GM12878 (cell line): ENCODE data around the gene KLHL26. TPM values are rescaled to one million over a fixed set of nuclear protein-coding genes. Genes with fewer than 3 reads are reported as not detected.

Source experiments
- ATAC-seq: fragments of 200-7000 bp; cut with Tn5 transposase; 3 replicates; pipeline ENCODE4 v1.9.1; 2020; ENCODE audit warnings: mild to moderate bottlenecking, moderate library complexity
- Bru-seq: library from RNA; stranded (reverse); fragments of 400-500 nt; gene quantifications from one replicate; lab custom pipeline; 2021; lab: Mats Ljungman, UMichigan
- BruChase-seq, 2 experiments: library from RNA; stranded (reverse); fragments of 400-500 nt; gene quantifications; one replicate each; lab custom pipeline; 2021; lab: Mats Ljungman, UMichigan
- BruUV-seq: library from RNA; stranded (reverse); fragments of 400-500 nt; replicated peaks from 2 replicates; lab custom pipeline; 2021; lab: Mats Ljungman, UMichigan
- CTCF ChIA-PET: fragments of 300-600 bp; sonication (Branson Sonifier 250); formaldehyde crosslinking; extraction: SDS; loops from one replicate; lab custom pipeline; 2021; ENCODE audit warnings: inconsistent platforms; lab: Yijun Ruan, JAX
- POLR2A ChIA-PET: fragments of 350-600 bp; formaldehyde crosslinking; extraction: SDS; loops from one replicate; lab custom pipeline; 2021; ENCODE audit warnings: inconsistent platforms; lab: Charles Lee
- RAD21 ChIA-PET: fragments of 300-600 bp; sonication (Branson Sonifier 250); formaldehyde crosslinking; loops from one replicate; lab custom pipeline; 2023; ENCODE audit warnings: antibody characterized with exemption; ENCODE audit not compliant: unreplicated experiment; lab: Charles Lee
- SMC1A ChIA-PET: fragments of 300-600 bp; sonication (Branson Sonifier 250); formaldehyde crosslinking; loops from one replicate; lab custom pipeline; 2023; ENCODE audit not compliant: unreplicated experiment, uncharacterized antibody; lab: Charles Lee
- DNase-seq: peaks from one replicate; pipeline ENCODE4 v3.0.0-alpha.2; 2011; ENCODE audit warnings: low read depth, low spot score
- FAIRE-seq: peaks from 3 replicates; lab custom pipeline; 2011; peaks lifted over from hg19 to GRCh38; lab: Jason Lieb, UNC
- H2AFZ ChIP-seq: 2 replicates; pipeline ENCODE4 v1.6.0; 2011; ENCODE audit warnings: low read depth, low read length, control low read depth; ENCODE audit not compliant: control insufficient read depth
- H3K27ac ChIP-seq: 2 replicates; pipeline ENCODE4 v1.5.1; 2011; ENCODE audit warnings: control low read depth; ENCODE audit not compliant: control insufficient read depth, insufficient read depth
- H3K27me3 ChIP-seq, 2 experiments: replicated peaks in 1 of 2; 2 replicates each; pipeline versions ENCODE4 v1.6.0 to v1.6.1; 2011; ENCODE audit warnings: low read length in 1 of 2; ENCODE audit not compliant: control insufficient read depth in 2 of 2, insufficient read depth in 2 of 2
- H3K36me3 ChIP-seq, 2 experiments: 2 replicates each; pipeline ENCODE4 v1.5.1; 2011; ENCODE audit warnings: low read length in 1 of 2; ENCODE audit not compliant: control insufficient read depth in 2 of 2, insufficient read depth in 2 of 2
- H3K4me1 ChIP-seq: 2 replicates; pipeline ENCODE4 v1.6.1; 2011; ENCODE audit warnings: mild to moderate bottlenecking, low read length, moderate library complexity, mixed read lengths; ENCODE audit not compliant: control insufficient read depth, insufficient read depth
- H3K4me2 ChIP-seq: 2 replicates; pipeline ENCODE4 v1.6.0; 2011; ENCODE audit warnings: control low read depth; ENCODE audit not compliant: control insufficient read depth, insufficient read depth
- H3K4me3 ChIP-seq: fragments of 200-600 bp; sonication (generic); 2 replicates; pipeline ENCODE4 v1.5.1; 2016
- H3K79me2 ChIP-seq: 2 replicates; pipeline ENCODE4 v1.6.0; 2011; ENCODE audit warnings: low read length; ENCODE audit not compliant: control insufficient read depth, insufficient read depth
- H3K9ac ChIP-seq: 2 replicates; pipeline ENCODE4 v1.8.0; 2011; ENCODE audit warnings: low read length, control low read depth, mixed read lengths; ENCODE audit not compliant: control insufficient read depth, insufficient read depth
- H3K9me3 ChIP-seq: replicated peaks from 3 replicates; pipeline ENCODE4 v1.5.1; 2011; ENCODE audit warnings: mild to moderate bottlenecking, low read length; ENCODE audit not compliant: control insufficient read depth, insufficient read depth
- H4K20me1 ChIP-seq: 2 replicates; pipeline ENCODE4 v1.6.0; 2011; ENCODE audit not compliant: control insufficient read depth, insufficient read depth
- CTCF ChIP-seq, 3 experiments: IDR thresholded peaks in 2 of 3; conservative IDR thresholded peaks in 1 of 3; 2 replicates each; pipeline ENCODE4 v1.5.1; 2011; ENCODE audit warnings: low read depth in 3 of 3, low read length in 3 of 3, mild to moderate bottlenecking in 3 of 3, control low read depth in 2 of 3, moderate library complexity in 2 of 3, inconsistent platforms in 1 of 3, mixed read lengths in 1 of 3; ENCODE audit not compliant: control insufficient read depth in 2 of 3, insufficient read depth in 1 of 3; ENCODE audit errors: extremely low read depth in 1 of 3
- FOS ChIP-seq: IDR thresholded peaks from 3 replicates; pipeline ENCODE4 v1.6.1; 2011; ENCODE audit warnings: borderline replicate concordance; ENCODE audit not compliant: insufficient read length; ENCODE audit errors: extremely low read depth
- FOXM1 ChIP-seq: IDR thresholded peaks from 2 replicates; pipeline ENCODE4 v1.6.1; 2012; ENCODE audit warnings: low read depth, mild to moderate bottlenecking, inconsistent platforms, low read length, moderate library complexity
- IKZF1 ChIP-seq: fragments of 450-650 bp; conservative IDR thresholded peaks from 2 replicates; pipeline ENCODE4 v1.6.1; 2017; ENCODE audit warnings: antibody characterized with exemption, mild to moderate bottlenecking
- KDM1A ChIP-seq: fragments of 200-600 bp; sonication (generic); IDR thresholded peaks from 2 replicates; pipeline ENCODE4 v1.6.1; 2016; ENCODE audit warnings: borderline replicate concordance
- KLF5 ChIP-seq: fragments of 450-650 bp; IDR thresholded peaks from 2 replicates; pipeline ENCODE4 v1.6.1; 2014; ENCODE audit warnings: mild to moderate bottlenecking; ENCODE audit not compliant: partially characterized antibody
- MEF2A ChIP-seq: IDR thresholded peaks from 2 replicates; pipeline ENCODE4 v1.6.1; 2011; ENCODE audit warnings: low read depth, mild to moderate bottlenecking, low read length, moderate library complexity; ENCODE audit not compliant: insufficient read depth
- NFXL1 ChIP-seq: fragments of 450-650 bp; IDR thresholded peaks from 2 replicates; pipeline ENCODE4 v1.6.1; 2017; ENCODE audit warnings: antibody characterized with exemption, mild to moderate bottlenecking, borderline replicate concordance
- NFYB ChIP-seq: IDR thresholded peaks from 2 replicates; pipeline ENCODE4 v1.6.1; 2011; ENCODE audit warnings: low read depth, mild to moderate bottlenecking, low read length, improper control_type of control experiment, moderate library complexity; ENCODE audit not compliant: insufficient read depth
- POLR2AphosphoS2 ChIP-seq: IDR thresholded peaks from 2 replicates; pipeline ENCODE4 v1.6.1; 2011; ENCODE audit warnings: low read depth, mild to moderate bottlenecking, low read length, improper control_type of control experiment, moderate library complexity
- POLR2AphosphoS5 ChIP-seq: IDR thresholded peaks from 2 replicates; pipeline ENCODE4 v1.6.1; 2011; ENCODE audit warnings: mild to moderate bottlenecking, low read length, inconsistent platforms
- RAD51 ChIP-seq: fragments of 450-650 bp; IDR thresholded peaks from 2 replicates; pipeline ENCODE4 v1.6.1; 2016; ENCODE audit warnings: moderate library complexity, mild to moderate bottlenecking, inconsistent platforms
- SMAD5 ChIP-seq: IDR thresholded peaks from 2 replicates; pipeline ENCODE4 v1.6.1; 2016; ENCODE audit warnings: antibody characterized with exemption, low read depth
- SRF ChIP-seq, 2 experiments: IDR thresholded peaks; 2 replicates each; pipeline ENCODE4 v1.6.1; 2011; ENCODE audit warnings: low read depth in 2 of 2, low read length in 2 of 2, mild to moderate bottlenecking in 1 of 2, moderate library complexity in 1 of 2
- YY1 ChIP-seq: IDR thresholded peaks from 2 replicates; pipeline ENCODE4 v1.6.1; 2011; ENCODE audit warnings: low read depth, mild to moderate bottlenecking, low read length
- WGBS: methylation state at CpG from one replicate; pipeline ENCODE4 v1.1.6; 2016; ENCODE audit warnings: low lambda C conversion rate; ENCODE audit not compliant: insufficient replicate concordance, insufficient coverage; ENCODE audit errors: missing lambda C conversion rate; 5-methylcytosine and 5-hydroxymethylcytosine counted together
- in situ Hi-C: fragments of 300-500 bp; cut with MboI; formaldehyde crosslinking; loops from 9 replicates; pipeline ENCODE4 v1.14.3; 2018; ENCODE audit warnings: mixed read lengths
- intact Hi-C: fragments of 100-400 bp; cut with micrococcal nuclease; formaldehyde crosslinking; loops from one replicate; pipeline ENCODE4 v1.14.2; 2022; ENCODE audit not compliant: unreplicated experiment
- long read RNA-seq, 2 experiments: library from polyadenylated mRNA; unstranded; transcript quantifications; one replicate each; pipeline ENCODE4 v2.0.0, GENCODE V29; 2019 to 2020
- polyA minus RNA-seq, 3 experiments: library from RNA; depleted of rRNA, polyadenylated mRNA; stranded (reverse); fragments of >200 nt; gene quantifications; 2 replicates each; pipeline ENCODE4 v1.2.3, GENCODE V29; 2011
- polyA plus RNA-seq, 11 experiments: library from polyadenylated mRNA; depleted of rRNA in 4 of 11; unstranded in 6 of 11; stranded (reverse) in 5 of 11; fragments of >200 nt; fragmentation: Nextera tagmentation in 4 of 11; fragmentation: Illumina TruSeq in 1 of 11; extraction: Ambion mirVana in 4 of 11; extraction: Trizol in 1 of 11; gene quantifications; 1 replicate in 1 of 11; 2 replicates in 10 of 11; pipeline versions ENCODE4 v1.2.1 to v1.2.3, GENCODE V29; 2011 to 2016; ENCODE audit warnings: inconsistent platforms in 2 of 11, missing spikeins in 2 of 11, low read depth in 1 of 11
- total RNA-seq, 4 experiments: library from RNA; depleted of rRNA in 3 of 4; stranded (reverse); fragments of >200 nt in 3 of 4; fragmentation: Illumina TruSeq in 1 of 4; extraction: Trizol in 1 of 4; gene quantifications; 2 replicates each; pipeline versions ENCODE4 v1.2.1 to v1.2.3, GENCODE V29; 2013 to 2021
- TF ChIP-seq, protein P1 (sequence below): fragments of 450-650 bp; IDR thresholded peaks from 2 replicates; pipeline ENCODE4 v1.6.1; 2016; ENCODE audit warnings: mild to moderate bottlenecking

KLHL26 gene
- total RNA-seq (2013; cell fraction: nucleolus; rRNA removed), result 5.7 and 6.7 TPM in 2 replicates
- total RNA-seq (2014; rRNA removed), result 3.6 and 5.6 TPM in 2 replicates
- total RNA-seq (2014; rRNA removed; fragmentation: Illumina TruSeq; extraction: Trizol), result 0.98 and 1.5 TPM in 2 replicates
- 12.9 and 14.6 TPM in 2 replicates for total RNA-seq (2021)
- 1.0 TPM for polyA plus RNA-seq (2011; ENCODE audit: low read depth)
- 1.0 and 1.2 TPM in 2 replicates for polyA plus RNA-seq (2011; rRNA removed)
- 1.9 and 2.0 TPM in 2 replicates for polyA plus RNA-seq (2011; cell fraction: cytosol; rRNA removed)
- polyA plus RNA-seq (2011; cell fraction: nucleus; rRNA removed), result 5.8 and 8.9 TPM in 2 replicates
- polyA plus RNA-seq (2012), result 3.5 and 4.5 TPM in 2 replicates
- polyA plus RNA-seq (2014; fragmentation: Illumina TruSeq; extraction: Trizol), result 0.74 and 1.9 TPM in 2 replicates
- polyA plus RNA-seq (2014; fragmentation: Nextera tagmentation; extraction: Ambion mirVana), result under 1 TPM; 0.18 to 0.35 TPM
- polyA plus RNA-seq (2014; rRNA removed), result 3.9 and 5.1 TPM in 2 replicates
- 1 to 10 TPM; 8.0 to 8.1 TPM for polyA plus RNA-seq (2016; fragmentation: Nextera tagmentation; extraction: Ambion mirVana)
- 4.6 and 5.2 TPM in 2 replicates for polyA minus RNA-seq (2011; rRNA and poly(A)+ RNA removed)
- polyA minus RNA-seq (2011; cell fraction: cytosol; rRNA and poly(A)+ RNA removed), result 2.5 and 5.2 TPM in 2 replicates
- 1.6 and 3.1 TPM in 2 replicates for polyA minus RNA-seq (2011; cell fraction: nucleus; rRNA and poly(A)+ RNA removed)
- percentile 59 among the genes with signal in this experiment for Bru-seq, nascent RNA
- percentile 54 among the genes with signal in this experiment for BruChase-seq, experiment 1, labeled RNA remaining after a 6-hour chase
- percentile 58 among the genes with signal in this experiment for BruChase-seq, experiment 2, labeled RNA remaining after a 2-hour chase
- long read RNA-seq, experiment 1, full-length matches to known transcripts, result 7 of 10 reads
- long read RNA-seq, experiment 1, partial matches to known transcripts, result 0 of 10 reads
- long read RNA-seq, experiment 1, other reads (novel, unspliced or antisense), result 3 of 10 reads
- long read RNA-seq, experiment 2, partial matches to known transcripts, result 0 of 1 reads
- long read RNA-seq, experiment 2, other reads (novel, unspliced or antisense), result 1 of 1 reads

GRCh38 chr19:18636969-18637629 lies at the start of gene KLHL26:
Gene KLHL26 (plus strand): TSS chr19:18637028. CDS start chr19:18637055, 27 bp downstream.
- H3K4me2 ChIP-seq, result peak within 1 kb of the TSS; percentile 94
- H4K20me1 ChIP-seq, result no peaks in the 10 kb centered on the region
- SMC1A ChIA-PET, result no interaction called here
- DNase-seq, result no peak
- POLR2A ChIA-PET, result no interaction called here
- CTCF ChIA-PET, result no interaction called here
- no peaks in the 10 kb centered on the region for H3K36me3 ChIP-seq
- H3K27me3 ChIP-seq, result no peaks in the 10 kb centered on the region
- no peak for FAIRE-seq
- RAD21 ChIA-PET, result no interaction called here
- peak within 1 kb of the TSS; percentile 99 for H2AFZ ChIP-seq
- peaks cover 14% of the 10 kb centered on the region for H3K79me2 ChIP-seq
- 2% methylated on average over 23 of the region's 47 CpGs for WGBS
- ATAC-seq, result no peak
- H3K9me3 ChIP-seq, result no peaks in the 10 kb centered on the region
- H3K27ac ChIP-seq, result peak within 1 kb of the TSS; percentile 63
- intact Hi-C loops, result loop anchor here (1.0 to 2.0 kb wide), 2 partner anchors 115 to 282 kb away; partner anchors contain the start of genes COPE, DDX49 and ELL
- H3K9ac ChIP-seq, result peak within 1 kb of the TSS; percentile 93
- H3K4me3 ChIP-seq, result peak within 1 kb of the TSS; percentile 94
- no TSS peak for BruUV-seq
- H3K4me1 ChIP-seq, result peaks cover 9% of the 10 kb centered on the region
- in situ Hi-C loops, result no loop called here
- no peak for TF ChIP-seq NFXL1
- no peak for TF ChIP-seq POLR2AphosphoS2
- TF ChIP-seq SRF (IDR thresholded peaks at IDR 0.05; ENCODE audit: low read depth in 2 of 2, low read length in 2 of 2), result peak in 1 of 2 experiments; percentile 64; a peak in 1 of 4 replicates
- peak; percentile 48; the same call in 1 of the 2 replicates for TF ChIP-seq POLR2AphosphoS5
- TF ChIP-seq IKZF1, result peak; percentile 36; the same call in 1 of the 2 replicates
- no peak for TF ChIP-seq RAD51
- no peak for TF ChIP-seq MEF2A
- TF ChIP-seq YY1, result peak; percentile 94
- no peak for TF ChIP-seq SMAD5
- no peak for TF ChIP-seq KLF5
- TF ChIP-seq FOS, result no peak
- TF ChIP-seq, protein P1, sequence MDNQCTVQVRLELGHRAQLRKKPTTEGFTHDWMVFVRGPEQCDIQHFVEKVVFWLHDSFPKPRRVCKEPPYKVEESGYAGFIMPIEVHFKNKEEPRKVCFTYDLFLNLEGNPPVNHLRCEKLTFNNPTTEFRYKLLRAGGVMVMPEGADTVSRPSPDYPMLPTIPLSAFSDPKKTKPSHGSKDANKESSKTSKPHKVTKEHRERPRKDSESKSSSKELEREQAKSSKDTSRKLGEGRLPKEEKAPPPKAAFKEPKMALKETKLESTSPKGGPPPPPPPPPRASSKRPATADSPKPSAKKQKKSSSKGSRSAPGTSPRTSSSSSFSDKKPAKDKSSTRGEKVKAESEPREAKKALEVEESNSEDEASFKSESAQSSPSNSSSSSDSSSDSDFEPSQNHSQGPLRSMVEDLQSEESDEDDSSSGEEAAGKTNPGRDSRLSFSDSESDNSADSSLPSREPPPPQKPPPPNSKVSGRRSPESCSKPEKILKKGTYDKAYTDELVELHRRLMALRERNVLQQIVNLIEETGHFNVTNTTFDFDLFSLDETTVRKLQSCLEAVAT, result no peak
- TF ChIP-seq NFYB, result no peak
- no peak for TF ChIP-seq FOXM1
- TF ChIP-seq CTCF (IDR thresholded peaks at IDR 0.05 in 2 of 3, conservative IDR thresholded peaks at IDR 0.05 in 1 of 3; ENCODE audit: control insufficient read depth in 2 of 3, extremely low read depth in 1 of 3, insufficient read depth in 1 of 3, low read depth in 3 of 3, low read length in 3 of 3), result no peak
- no peak for TF ChIP-seq KDM1A
